Measurements from ENCODE around the gene MCM10. TPM values are rescaled to one million over a fixed set of nuclear protein-coding genes. Genes with fewer than 3 reads are reported as not detected.

MCM10 gene
- total and polyA plus RNA-seq, 8 donors: 0.31 to 7.6 (median 2.9) TPM

DNA sequence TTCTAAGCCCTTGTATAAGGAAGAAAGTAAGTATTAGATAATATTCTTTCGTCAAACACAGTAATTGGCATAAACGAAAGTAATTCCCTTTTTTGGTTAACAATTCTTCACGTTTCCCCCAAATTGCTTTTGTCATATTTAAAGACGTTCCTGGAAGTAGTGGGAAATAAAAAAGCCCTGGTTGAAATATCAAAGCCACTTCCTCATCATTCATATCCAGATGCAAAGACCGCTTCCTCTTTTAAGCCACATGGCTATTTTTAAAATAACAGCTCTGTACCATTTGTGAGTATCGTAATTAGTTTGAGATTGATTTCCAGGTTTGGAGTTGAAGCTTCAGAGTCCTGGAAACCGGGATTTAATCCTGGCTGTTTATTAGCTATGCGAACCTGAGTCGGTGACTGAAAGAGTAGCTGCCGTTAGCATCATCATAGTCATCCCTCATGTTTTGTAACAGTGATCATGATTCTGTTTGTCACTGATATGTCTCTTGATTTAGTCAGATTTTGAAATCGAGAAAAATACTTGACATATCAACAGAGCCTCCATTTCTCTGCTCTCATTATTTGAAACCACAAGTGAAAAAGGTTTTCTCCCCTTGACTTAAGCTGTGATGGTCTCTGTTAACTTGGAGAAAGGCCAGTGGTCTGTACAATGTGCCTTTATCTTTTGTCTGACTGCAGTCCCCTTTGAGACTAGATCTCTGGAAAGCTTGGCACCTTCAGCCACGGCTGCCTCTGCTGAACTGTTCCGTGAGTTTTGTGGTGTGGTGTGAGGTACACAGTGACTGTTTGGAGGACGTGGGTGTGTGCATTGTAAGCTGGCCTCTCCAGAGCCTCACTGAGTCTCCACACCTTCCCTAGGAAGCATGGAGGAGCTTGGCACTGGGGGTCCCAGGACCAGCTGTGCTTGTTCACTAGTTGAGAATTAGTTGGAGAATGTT is 43.2 kb upstream of the MCM10 start:
- intact Hi-C loops (cut with DNase I; ENCODE audit: low total_unique reads): no loop called here
- H3K4me1 ChIP-seq: peaks cover 0 to 19% (median 7%) of the 10 kb centered on the region in 4 donors
- H3K36me3 ChIP-seq: peaks cover 35 to 87% (median 86%) of the 10 kb centered on the region in 4 donors
- H3K4me3 ChIP-seq: no peak overlapping the region
- 65 to 85% (median 75%) methylated on average over 14 of the region's 14 CpGs for WGBS, 5 donors
- no peaks in the 10 kb centered on the region for H3K27me3 ChIP-seq
- no peaks in the 10 kb centered on the region for H3K9me3 ChIP-seq
- TF ChIP-seq, protein P1, sequence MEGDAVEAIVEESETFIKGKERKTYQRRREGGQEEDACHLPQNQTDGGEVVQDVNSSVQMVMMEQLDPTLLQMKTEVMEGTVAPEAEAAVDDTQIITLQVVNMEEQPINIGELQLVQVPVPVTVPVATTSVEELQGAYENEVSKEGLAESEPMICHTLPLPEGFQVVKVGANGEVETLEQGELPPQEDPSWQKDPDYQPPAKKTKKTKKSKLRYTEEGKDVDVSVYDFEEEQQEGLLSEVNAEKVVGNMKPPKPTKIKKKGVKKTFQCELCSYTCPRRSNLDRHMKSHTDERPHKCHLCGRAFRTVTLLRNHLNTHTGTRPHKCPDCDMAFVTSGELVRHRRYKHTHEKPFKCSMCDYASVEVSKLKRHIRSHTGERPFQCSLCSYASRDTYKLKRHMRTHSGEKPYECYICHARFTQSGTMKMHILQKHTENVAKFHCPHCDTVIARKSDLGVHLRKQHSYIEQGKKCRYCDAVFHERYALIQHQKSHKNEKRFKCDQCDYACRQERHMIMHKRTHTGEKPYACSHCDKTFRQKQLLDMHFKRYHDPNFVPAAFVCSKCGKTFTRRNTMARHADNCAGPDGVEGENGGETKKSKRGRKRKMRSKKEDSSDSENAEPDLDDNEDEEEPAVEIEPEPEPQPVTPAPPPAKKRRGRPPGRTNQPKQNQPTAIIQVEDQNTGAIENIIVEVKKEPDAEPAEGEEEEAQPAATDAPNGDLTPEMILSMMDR (IDR thresholded peaks at IDR 0.05): no peak
- TF ChIP-seq POLR2A (IDR thresholded peaks at IDR 0.05) (no peak), POLR2AphosphoS5 (IDR thresholded peaks at IDR 0.05) (no peak), EP300 (IDR thresholded peaks at IDR 0.05) (no peak)
- H3K27ac ChIP-seq: no peak overlapping the region
- no peak for DNase-seq

DNA sequence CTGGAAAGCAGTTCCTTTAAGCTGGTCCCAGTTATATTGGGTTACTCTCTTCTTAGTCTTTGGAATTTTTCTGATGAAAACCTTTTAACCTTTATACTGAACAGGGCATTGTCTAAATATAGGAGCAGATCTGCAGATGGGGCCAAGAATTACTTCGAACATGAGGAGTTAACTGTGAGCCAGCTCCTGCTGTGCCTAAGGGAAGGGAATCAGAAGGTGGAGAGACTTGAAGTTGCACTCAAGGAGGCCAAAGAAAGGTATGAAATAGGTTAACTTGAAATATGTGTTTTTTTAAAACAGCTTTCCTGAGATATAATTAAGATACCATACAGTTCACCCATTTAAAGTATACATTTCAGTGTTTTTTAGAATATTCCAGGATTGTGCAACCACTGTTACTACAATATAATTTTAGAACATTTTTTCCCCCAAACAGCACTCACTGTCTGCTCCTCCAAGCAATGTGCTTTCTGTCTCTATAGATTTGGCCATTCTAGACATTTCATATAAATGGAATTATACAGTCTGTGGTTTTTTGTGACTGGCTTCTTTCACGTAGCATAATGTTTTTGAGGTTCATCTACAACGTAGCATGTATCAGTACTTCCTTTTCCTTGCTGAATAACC is 42.5 kb upstream of the MCM10 start:
- WGBS, 5 donors: 72 to 91% (median 84%) methylated on average over 3 of the region's 3 CpGs
- no peak for TF ChIP-seq EP300 (IDR thresholded peaks at IDR 0.05)
- TF ChIP-seq POLR2AphosphoS5 (IDR thresholded peaks at IDR 0.05): no peak

DNA sequence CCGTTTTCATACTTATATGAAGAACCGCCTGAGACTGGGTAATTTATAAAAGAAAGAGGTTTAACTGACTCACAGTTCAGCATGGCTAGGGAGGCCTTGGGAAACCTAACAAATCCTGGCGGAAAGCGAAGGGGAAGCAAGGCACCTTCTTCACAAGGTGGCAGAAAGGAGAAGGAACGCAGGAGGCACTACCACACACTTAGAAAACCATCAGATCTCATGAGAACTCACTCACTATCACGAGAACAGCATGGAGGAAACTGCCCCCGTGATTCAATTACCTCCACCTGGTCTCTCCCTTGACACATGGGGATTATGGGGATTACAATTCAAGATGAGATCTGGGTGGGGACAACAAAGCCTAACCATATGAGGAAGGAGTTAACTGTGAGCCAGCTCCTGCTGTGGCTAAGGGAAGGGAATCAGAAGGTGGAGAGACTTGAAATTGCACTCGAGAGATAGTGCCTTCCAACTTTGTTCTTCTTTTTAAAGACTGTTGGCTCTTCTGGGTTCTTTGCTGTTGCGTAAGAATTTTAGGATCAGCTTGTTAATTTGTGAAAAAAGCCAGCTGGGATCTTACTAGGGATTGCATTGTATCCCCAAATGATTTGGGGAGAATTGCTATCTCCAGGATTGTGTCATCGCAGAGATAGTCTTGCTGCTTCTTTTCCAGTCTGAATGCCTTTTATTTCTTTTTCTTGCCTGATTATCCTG is 40.4 kb upstream of the MCM10 start:
- no peaks in the 10 kb centered on the region for H3K9me3 ChIP-seq
- no peaks in the 10 kb centered on the region for H3K27me3 ChIP-seq
- H3K4me3 ChIP-seq: no peak overlapping the region
- TF ChIP-seq, protein P1 (IDR thresholded peaks at IDR 0.05): no peak
- H3K36me3 ChIP-seq: peaks cover 46 to 100% (median 98%) of the 10 kb centered on the region in 4 donors
- H3K4me1 ChIP-seq: peaks cover 0 to 15% (median 5%) of the 10 kb centered on the region in 4 donors
- H3K27ac ChIP-seq: peak overlapping the region in 1 of 5 donors; percentile 49
- 82 to 91% (median 87%) methylated on average over 10 of the region's 10 CpGs for WGBS, 5 donors
- intact Hi-C loops (cut with DNase I; ENCODE audit: low total_unique reads): no loop called here
- DNase-seq: peak in 1 of 2 donors; percentile 42

More for the DNA sequence above, 42.5 kb upstream of the MCM10 start:
- H3K4me1 ChIP-seq: peaks cover 0 to 19% (median 7%) of the 10 kb centered on the region in 4 donors
- intact Hi-C loops (cut with DNase I; ENCODE audit: low total_unique reads): no loop called here
- H3K27me3 ChIP-seq: no peaks in the 10 kb centered on the region
- DNase-seq: no peak
- H3K36me3 ChIP-seq: peaks cover 36 to 87% (median 86%) of the 10 kb centered on the region in 4 donors
- no peak overlapping the region for H3K4me3 ChIP-seq
- no peaks in the 10 kb centered on the region for H3K9me3 ChIP-seq
- no peak overlapping the region for H3K27ac ChIP-seq

DNA sequence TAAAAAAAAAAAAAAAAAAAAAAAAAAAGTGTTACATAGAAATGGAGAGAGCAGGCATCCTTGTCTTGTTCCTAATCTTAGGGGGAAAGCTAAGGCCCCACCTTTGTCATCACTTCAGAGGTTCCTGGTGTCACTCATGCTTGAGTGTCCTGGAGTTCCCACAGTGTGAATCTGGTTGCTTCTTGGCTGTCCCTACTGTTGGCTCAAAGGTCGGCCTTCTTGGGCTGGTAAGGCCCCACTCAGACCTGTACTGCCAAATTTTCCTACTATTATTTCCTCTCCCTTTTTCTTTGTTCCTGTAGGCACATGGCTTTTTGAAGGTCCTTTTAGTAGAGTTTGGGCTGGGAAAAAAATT is 39.9 kb upstream of the MCM10 start:
- Histone ChIP-seq H3K4me3 (no peak overlapping the region), H3K9me3 (no peaks in the 10 kb centered on the region), H3K27me3 (no peaks in the 10 kb centered on the region), H3K36me3 (peaks cover 46 to 100% (median 98%) of the 10 kb centered on the region in 4 donors), H3K4me1 (peaks cover 0 to 9% (median 2%) of the 10 kb centered on the region in 4 donors), H3K27ac (no peak overlapping the region)
- no peak for TF ChIP-seq POLR2A (IDR thresholded peaks at IDR 0.05)
- DNase-seq: no peak
- 77 to 97% (median 93%) methylated on average over 1 of the region's 1 CpG for WGBS, 5 donors
- intact Hi-C loops (cut with DNase I; ENCODE audit: low total_unique reads): no loop called here

DNA sequence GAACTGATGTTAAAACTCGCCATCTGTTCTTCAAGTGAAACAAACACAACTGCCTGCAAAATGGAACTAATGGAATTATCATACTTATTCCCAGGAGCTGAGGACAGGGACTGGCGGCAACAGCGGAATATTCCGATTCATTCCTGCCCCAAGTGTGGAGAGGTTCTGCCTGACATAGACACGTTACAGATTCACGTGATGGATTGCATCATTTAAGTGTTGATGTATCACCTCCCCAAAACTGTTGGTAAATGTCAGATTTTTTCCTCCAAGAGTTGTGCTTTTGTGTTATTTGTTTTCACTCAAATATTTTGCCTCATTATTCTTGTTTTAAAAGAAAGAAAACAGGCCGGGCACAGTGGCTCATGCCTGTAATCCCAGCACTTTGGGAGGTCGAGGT is 24.7 kb upstream of the MCM10 start:
- Histone ChIP-seq H3K27me3 (no peaks in the 10 kb centered on the region), H3K4me3 (no peak overlapping the region), H3K36me3 (peaks cover 66 to 100% (median 100%) of the 10 kb centered on the region in 4 donors), H3K9me3 (no peaks in the 10 kb centered on the region), H3K27ac (no peak overlapping the region), H3K4me1 (no peaks in the 10 kb centered on the region)
- TF ChIP-seq POLR2AphosphoS5 (IDR thresholded peaks at IDR 0.05): no peak
- TF ChIP-seq POLR2A (IDR thresholded peaks at IDR 0.05): no peak
- no peak for TF ChIP-seq EP300 (IDR thresholded peaks at IDR 0.05)
- TF ChIP-seq, protein P1 (IDR thresholded peaks at IDR 0.05): no peak
- DNase-seq: no peak
- intact Hi-C loops (cut with DNase I; ENCODE audit: low total_unique reads): no loop called here
- 90 to 98% (median 94%) methylated on average over 8 of the region's 8 CpGs for WGBS, 5 donors
